Stimulated activated CD4-positive, alpha-beta T cell treated with anti-CD3 and anti-CD28 coated beads, Interleukin-1b, Interleukin-23, amount 100 ng/mL, for 48 hours (primary cell): ENCODE data around the gene TUBD1.
"Not testable (repeated sequence)": the region's sequence is repeated elsewhere in the genome, so short reads cannot be mapped to it uniquely, and the experiment has no call there.

ENCODE experiments used
- DNase-seq: peaks from one replicate; pipeline ENCODE4 v3.0.0-alpha.2; 2020

TUBD1 gene

GRCh38 chr17:59873414-59873813, 19.3 kb downstream of the TUBD1 start:
- DNase-seq: not testable (repeated sequence)

- no peak for DNase-seq
Observed at GRCh38 chr17:59872351-59872750, 20.4 kb downstream of the TUBD1 start.

GRCh38 chr17:59870482-59870881, 22.3 kb downstream of the TUBD1 start:
- DNase-seq: no peak

GRCh38 chr17:59869941-59870218, 22.9 kb downstream of the TUBD1 start:
- DNase-seq: no peak

GRCh38 chr17:59863616-59864015, 29.1 kb downstream of the TUBD1 start:
- DNase-seq: no peak

DNA sequence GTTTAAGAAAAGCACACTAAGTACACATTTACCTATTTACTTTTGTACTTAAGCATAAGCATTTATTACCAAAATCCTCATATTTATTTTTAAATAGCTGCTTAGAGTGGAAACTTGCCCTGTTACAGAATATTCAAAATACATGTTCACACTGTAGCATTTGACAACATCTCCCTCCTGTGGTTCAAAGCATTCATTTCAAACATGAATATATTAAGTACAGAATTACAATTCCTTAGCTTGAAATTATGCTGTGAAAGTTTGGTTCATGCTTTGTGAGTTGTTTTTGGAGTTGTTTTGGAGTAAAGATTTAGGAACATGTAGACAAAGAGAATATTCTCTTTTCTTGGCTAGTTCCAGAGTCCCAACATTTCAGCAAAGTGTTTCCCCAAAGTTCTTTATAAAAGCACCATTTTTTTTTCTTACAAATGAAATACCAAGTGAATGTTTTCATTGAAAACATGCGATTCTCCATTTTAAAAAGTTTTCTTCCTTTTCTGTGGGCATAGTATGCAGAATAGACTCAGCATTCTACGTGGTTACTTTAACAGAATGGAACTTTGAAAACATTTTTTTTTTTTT, 33.2 kb downstream of the TUBD1 start:
- DNase-seq: no peak

GRCh38 chr17:59858932-59859331, 33.8 kb downstream of the TUBD1 start:
- DNase-seq: no peak

DNA sequence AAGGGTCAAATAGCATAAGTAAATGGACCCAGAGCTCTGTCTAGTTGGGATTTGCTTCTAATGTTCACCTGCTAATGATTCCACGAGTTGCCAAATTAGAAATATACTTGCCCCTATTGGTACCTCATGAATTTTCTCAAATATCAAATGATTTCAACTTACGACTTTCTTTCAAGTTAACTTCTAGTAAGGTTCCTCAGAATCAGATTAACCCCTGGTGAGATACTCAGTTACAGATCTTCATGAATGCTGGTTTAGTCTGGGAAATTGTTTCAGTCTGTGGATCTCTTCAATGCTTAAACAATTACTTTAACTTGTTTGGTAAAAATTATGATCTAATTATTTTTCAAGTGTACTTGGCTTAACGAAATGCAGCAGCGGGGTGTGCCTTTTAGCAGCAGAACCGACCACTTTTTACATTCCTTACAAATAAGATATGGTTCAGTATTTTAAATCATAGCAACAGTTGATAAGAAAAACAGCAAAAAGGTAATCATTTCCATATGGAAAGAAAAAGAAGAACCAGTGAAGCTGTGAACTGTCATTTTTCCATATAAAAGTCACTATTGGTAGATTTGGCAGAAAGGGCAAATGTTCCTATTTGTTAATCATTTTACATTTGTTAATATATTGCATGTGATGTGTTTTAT, 34.5 kb downstream of the TUBD1 start:
- DNase-seq: no peak

DNA sequence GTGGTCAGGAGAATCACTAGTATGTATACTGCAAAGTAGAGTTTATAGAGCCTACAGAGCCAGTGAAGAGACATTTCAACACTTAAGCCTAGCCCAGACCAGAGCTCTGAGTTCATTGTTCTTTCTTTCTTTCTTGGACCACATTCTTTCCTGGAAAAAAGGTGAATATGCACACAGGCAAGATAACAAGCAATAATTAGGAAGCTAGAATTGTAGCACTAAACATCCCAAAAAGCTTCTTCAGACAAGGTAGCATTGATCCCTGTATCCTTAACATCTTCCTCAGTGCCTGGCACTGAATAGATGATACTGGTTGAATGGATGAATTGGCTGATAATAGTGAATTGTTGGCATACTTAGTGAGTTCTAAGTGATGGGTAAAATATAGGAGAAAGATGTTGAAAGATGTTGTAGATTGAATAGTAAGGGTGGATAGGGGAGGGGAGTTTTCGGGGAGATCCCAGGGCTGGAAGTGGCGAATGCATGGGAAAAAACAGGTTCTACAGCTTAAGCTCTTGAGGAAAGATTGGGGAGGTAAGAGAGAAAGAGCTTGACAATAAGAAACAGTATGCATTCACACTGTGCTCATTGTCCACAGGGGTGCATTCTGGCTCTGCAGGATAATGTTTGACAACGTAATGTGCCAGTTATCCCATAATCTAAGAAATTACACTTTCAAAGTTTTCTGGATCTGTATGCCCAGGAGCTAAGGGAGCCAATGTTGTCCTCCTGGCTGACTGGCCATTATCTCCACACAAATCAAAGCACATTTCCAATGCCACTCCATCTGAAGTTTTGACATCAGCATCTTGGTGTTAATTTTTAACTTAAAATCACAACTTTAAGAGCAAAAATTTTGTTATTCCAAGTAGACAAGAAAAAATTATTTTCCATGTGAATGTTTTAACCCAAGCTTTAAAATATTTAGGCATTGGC, 35.6 kb downstream of the TUBD1 start:
- DNase-seq: no peak

DNA sequence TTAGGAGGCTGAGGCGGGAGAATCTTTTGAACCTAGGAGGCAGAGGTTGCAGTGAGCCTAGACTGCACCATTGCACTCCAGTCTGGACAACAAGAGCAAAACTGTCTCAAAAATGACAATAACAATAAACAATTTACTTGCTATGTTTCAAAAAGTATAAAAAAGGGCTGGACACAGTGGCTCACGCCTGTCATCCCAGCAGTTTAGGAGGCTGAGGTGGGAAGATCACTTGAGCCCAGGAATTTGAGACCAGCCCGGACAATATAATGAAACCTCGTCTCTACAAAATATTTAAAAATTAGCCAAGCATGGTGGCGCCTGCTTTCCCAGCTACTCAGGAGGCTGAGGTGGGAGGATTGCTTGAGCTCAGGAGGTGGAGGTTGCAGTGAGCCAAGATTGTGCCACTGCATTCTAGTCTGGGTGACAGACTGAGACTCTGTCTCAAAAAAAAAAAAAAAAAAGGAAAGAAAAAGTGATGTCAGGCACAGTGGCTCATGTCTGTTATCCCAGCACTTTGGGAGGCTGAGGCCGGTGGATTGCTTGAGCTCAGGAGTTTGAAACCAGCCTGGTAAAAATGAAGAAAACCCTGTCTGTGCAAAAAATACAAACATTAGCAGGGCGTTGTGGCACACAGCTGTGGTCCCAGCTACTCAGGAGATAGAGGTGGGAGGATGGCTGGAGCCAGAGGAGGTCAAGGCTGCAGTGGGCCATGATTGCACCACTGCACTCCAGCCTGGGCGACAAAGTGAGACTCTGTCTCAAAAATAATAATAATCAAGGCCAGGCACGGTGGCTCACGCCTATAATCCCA, 38.6 kb downstream of the TUBD1 start:
- DNase-seq: not testable (repeated sequence)

DNA sequence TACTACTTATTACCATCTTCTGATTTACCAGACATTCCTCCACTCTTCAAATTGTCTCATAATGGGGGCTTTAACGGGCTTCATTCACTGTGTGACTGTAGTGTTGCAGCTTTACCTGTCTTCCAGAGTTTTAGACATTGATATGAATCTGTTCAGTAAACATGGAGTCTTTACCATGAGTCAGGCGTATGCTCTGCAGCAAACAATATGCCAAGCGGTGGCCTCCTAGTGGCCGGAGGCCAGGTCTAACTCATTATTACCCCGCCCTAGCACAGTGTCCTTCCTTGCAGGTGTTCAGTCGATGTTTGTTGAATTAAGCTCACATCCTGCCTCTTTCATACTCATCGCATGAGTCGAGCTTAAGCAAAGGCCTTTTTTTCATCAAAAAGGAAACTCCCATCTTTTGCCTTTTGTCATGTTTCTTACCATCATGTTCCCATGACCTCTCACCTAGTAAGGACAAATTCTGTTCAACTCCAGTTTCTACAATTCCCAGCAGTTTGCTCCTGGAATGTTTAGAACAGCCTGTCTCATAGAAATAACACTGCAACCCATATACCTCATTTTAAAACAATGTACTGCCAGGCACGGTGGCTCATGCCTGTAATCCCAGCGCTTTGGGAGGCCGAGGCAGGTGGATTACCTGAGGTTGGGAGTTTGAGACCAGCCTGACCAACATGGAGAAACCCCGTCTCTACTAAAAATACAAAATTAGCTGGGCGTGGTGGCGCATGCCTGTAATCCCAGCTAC, 39.4 kb downstream of the TUBD1 start:
- DNase-seq: peak; percentile 75

- DNase-seq: not testable (repeated sequence)
Observed at GRCh38 chr17:59852847-59853167, 39.9 kb downstream of the TUBD1 start.

- no peak for DNase-seq
Observed at GRCh38 chr17:59851439-59852375, 41.0 kb downstream of the TUBD1 start.

- not testable (repeated sequence) for DNase-seq
Observed at GRCh38 chr17:59850311-59850710, 42.4 kb downstream of the TUBD1 start.

DNA sequence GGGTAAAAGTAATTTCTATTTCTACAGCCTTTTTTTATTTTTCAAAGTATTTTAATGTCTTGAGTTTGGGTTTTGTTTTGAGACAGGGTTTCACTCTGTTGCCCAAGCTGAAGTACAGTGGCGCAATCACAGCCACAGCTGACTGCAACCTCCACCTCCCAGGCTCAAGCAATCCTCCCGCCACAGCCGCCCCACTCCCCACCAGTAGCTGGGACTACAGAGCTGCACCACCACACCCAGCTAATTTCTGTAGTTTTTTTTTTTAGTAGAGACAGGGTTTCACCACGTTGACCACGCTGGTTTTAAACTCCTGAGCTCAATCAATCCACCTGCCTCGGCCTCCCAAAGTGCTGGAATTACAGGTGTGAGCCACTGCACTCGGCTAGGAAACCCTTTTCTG, 44.0 kb downstream of the TUBD1 start:
- peak; percentile 78 for DNase-seq

DNA sequence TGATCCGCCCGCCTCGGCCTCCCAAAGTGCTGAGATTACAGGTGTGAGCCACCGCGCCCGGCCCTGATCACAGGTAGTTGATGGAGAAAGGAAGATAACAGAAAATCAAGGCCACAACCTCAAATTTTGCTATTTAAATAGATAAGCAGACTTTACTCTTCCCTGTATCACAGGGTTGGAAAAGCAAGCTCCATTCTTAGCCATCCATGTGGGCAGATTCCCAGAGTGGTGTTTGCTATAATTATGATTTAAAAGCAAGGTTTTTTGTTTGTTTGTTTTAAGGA, 44.4 kb downstream of the TUBD1 start:
- no peak for DNase-seq

- no peak for DNase-seq
Observed at GRCh38 chr17:59846394-59847165, 46.2 kb downstream of the TUBD1 start.

DNA sequence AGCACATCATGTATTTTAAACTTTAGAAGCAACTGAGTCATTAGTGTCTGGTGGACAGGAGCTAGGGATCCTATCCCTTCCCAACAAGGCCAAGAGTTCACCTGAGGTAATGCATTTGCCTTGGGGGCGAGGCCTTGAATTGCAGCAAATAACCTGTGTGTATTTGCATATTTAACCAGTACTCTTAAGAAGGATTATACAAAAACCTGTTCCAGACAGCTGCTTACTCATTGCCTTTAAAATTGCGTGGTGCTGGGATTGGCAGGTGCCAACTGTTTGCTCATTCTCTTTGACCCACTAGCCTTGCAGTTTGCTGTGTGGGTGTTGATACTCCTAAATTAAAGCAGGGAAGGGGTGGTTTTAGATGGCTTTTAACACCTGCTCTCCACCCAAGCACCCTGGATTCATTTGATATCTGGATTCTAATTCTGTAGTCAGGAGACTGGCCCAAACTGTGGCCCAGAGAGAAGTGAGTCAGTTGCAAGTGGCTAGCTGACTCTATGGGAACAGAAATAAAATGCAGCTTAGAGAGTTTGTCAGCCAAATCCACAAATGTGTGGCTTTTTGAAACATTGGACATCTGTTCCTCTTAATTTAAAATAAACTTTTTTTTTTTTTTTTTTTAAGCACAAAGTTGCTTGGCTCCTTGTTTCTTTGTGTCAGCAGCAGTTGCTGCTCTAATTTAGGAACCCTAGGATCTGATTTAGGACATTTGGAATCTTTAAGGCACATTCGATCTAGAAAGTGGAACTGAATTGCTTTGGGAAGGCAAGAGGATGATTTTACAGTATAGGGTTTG, 46.9 kb downstream of the TUBD1 start:
- peak; percentile 59 for DNase-seq

DNA sequence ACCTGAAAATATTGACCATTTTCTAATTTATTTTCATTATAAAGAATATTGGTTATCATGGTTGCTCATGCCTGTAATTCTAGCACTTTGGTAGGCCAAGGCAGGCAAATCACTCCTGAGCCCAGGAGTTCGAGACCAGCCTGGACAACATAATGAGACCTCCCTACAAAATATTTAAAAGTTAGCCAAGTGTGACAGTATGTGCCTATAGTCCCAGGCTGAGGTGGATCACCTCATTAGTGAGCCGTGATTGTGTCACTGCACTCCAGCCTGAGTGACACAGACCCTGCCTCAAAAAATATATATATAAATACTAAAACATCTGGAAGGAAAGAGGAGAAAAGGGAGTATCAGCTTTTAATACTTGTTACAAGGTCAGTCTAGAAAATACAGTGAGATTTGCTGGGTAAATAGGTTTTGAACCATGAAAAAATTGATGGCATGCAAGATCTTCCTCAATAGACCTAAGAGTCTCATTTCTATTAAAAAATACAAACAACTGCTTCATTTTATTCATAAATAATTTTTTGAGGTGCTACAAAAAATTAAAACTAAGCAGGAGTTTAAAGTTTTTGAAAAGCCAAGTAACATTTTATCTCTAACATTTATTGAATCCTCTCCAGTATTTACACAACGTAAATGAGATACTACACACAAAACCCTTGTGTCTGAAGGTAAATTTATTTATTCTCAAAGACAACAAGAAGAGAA, 47.7 kb downstream of the TUBD1 start:
- no peak for DNase-seq
